RWPE1 (cell line): Measurements from ENCODE around the gene FOSB.

Experiments used
- CTCF ChIA-PET: fragments of 350-600 bp; sonication (Branson Sonifier 250); formaldehyde crosslinking; extraction: SDS; loops from one replicate; lab custom pipeline; 2021; lab: Yijun Ruan, JAX
- POLR2A ChIA-PET: fragments of 400-600 bp; formaldehyde crosslinking; extraction: SDS; loops from one replicate; lab custom pipeline; 2020; ENCODE audit warnings: antibody characterized with exemption; ENCODE audit not compliant: low non-redundant PET; lab: Yijun Ruan, JAX
- DNase-seq: peaks from one replicate; pipeline ENCODE4 v3.0.0; 2012; ENCODE audit warnings: low spot score
- H3K27ac ChIP-seq: fragments of 450-650 bp; 2 replicates; pipeline ENCODE4 v1.5.1; 2017
- TF ChIP-seq, protein P1 (sequence below): fragments of 450-650 bp; conservative IDR thresholded peaks from 2 replicates; pipeline ENCODE4 v1.5.1; 2017; ENCODE audit warnings: low read depth, mild to moderate bottlenecking

The FOSB gene

DNA sequence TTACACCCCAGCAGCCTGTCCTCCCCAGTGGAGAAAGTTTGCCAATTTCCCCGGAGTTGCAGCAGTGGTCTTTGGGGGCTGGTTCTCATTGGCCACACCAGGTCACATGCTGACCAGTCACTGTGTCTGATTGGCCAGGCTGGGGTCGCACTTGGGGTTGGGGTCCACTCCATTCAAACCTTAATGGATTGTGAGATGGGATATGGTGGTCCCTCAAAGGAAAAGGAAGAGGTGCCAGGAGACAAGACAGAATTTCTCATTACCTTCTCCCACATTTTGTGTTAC is 33.9 kb downstream of the FOSB start:
- no peak overlapping the region for H3K27ac ChIP-seq
- POLR2A ChIA-PET = no interaction called here
- no peak for DNase-seq
- TF ChIP-seq, protein P1, sequence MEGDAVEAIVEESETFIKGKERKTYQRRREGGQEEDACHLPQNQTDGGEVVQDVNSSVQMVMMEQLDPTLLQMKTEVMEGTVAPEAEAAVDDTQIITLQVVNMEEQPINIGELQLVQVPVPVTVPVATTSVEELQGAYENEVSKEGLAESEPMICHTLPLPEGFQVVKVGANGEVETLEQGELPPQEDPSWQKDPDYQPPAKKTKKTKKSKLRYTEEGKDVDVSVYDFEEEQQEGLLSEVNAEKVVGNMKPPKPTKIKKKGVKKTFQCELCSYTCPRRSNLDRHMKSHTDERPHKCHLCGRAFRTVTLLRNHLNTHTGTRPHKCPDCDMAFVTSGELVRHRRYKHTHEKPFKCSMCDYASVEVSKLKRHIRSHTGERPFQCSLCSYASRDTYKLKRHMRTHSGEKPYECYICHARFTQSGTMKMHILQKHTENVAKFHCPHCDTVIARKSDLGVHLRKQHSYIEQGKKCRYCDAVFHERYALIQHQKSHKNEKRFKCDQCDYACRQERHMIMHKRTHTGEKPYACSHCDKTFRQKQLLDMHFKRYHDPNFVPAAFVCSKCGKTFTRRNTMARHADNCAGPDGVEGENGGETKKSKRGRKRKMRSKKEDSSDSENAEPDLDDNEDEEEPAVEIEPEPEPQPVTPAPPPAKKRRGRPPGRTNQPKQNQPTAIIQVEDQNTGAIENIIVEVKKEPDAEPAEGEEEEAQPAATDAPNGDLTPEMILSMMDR = no peak
- CTCF ChIA-PET = interaction anchor here (0.9 kb wide), 1 partner anchor 141 kb away, joined by 6 read pairs; no protein-coding TSS in a partner anchor

DNA sequence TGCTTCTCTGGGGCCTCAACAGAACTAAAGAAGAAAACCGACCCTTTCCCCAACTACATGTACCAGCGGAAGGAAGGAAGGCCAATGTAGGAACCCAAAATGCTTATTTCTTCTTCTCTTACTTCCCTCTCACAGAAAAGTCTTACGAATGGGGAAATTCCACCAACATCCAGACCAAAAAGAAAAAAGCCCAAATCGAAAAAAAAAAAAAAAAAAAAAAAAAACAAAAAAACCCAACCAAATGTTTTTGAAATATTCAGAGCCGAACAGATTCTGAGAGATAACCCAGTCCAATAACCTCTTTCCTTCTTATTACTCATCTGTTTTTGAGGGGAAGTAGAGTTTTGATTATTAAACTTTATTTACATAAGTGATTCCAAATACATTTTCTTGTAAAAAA is 34.3 kb downstream of the FOSB start:
- ChIA-PET POLR2A (no interaction called here), CTCF (no interaction called here)
- H3K27ac ChIP-seq = no peak overlapping the region
- DNase-seq = no peak
- TF ChIP-seq, protein P1 = no peak

DNA sequence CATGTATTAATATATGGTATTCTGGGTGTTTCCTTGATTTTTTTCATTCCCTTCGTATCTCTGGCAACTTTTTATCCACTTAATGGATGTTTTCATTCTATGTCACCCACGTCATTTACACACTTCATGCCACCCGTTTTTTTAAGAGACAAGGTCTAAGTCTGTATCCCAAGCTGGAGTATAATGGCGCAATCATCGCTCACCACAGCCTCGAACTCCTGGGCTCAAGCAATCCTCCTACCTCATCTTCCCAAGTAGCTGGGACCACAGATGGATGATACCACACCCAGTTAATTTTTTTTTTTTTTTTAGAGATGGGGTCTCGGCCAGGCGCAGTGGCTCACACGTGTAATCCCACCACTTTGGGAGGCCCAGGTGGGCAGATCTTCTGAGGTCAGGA is 36.1 kb downstream of the FOSB start:
- TF ChIP-seq, protein P1 = no peak
- POLR2A ChIA-PET = no interaction called here
- CTCF ChIA-PET = interaction anchor here (0.6 to 0.7 kb wide), 2 partner anchors 25 to 65 kb away, joined by 3 read pairs; no protein-coding TSS in a partner anchor
- H3K27ac ChIP-seq = no peak overlapping the region
- no peak for DNase-seq

DNA sequence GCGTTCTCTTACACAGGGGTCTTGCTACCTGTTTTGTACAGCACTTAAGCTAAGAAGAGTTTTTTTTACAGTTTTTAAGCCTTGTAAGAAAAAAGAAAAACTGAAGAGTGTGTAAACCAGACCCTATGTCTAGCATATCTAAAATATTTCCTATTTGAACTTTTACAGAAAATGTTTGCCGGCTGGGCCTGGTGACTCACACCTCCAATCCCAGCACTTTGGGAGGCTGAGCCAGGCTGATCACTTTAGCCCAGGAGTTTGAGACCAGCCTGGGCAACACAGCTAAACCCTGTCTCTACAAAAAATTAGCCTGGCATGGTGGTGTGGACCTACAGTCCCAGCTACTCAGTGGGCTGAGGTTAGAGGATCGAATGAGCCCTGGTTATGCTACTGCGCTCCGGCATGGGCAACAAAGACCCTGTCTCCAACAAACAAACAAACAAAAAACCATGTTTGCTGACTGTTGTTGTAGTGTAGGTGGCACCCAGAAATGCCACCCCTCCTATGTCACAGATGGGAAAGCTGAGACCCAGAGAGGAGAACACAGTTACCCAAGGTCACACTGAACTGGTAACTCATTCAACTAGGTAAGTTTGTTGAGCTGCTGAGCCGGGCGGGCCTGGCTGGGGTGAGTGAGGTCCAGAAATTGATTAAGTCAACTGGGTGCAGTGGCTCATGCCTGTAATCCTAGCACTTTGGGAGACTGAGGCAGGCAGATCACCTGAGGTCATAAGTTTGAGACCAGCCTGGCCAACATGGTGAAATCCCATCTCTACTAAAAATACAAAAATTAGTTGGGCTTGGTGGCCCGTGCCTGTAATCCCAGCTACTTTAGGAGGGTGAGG is 37.6 kb downstream of the FOSB start:
- TF ChIP-seq, protein P1 = no peak
- ChIA-PET POLR2A (no interaction called here), CTCF (interaction anchor here (0.6 to 1.0 kb wide), 4 partner anchors 11 to 188 kb away, joined by 3 to 6 read pairs (median 4); no protein-coding TSS in a partner anchor)
- DNase-seq = no peak
- H3K27ac ChIP-seq = peak overlapping the region; percentile 95

- TF ChIP-seq, protein P1 = no peak
- CTCF ChIA-PET = interaction anchor here (1.0 kb wide), 1 partner anchor 11 kb away, joined by 6 read pairs; no protein-coding TSS in a partner anchor
- DNase-seq = no peak
- POLR2A ChIA-PET = no interaction called here
- peak overlapping the region; percentile 95 for H3K27ac ChIP-seq
Measured at GRCh38 chr19:45505996-45506245, 38.1 kb downstream of the FOSB start.

DNA sequence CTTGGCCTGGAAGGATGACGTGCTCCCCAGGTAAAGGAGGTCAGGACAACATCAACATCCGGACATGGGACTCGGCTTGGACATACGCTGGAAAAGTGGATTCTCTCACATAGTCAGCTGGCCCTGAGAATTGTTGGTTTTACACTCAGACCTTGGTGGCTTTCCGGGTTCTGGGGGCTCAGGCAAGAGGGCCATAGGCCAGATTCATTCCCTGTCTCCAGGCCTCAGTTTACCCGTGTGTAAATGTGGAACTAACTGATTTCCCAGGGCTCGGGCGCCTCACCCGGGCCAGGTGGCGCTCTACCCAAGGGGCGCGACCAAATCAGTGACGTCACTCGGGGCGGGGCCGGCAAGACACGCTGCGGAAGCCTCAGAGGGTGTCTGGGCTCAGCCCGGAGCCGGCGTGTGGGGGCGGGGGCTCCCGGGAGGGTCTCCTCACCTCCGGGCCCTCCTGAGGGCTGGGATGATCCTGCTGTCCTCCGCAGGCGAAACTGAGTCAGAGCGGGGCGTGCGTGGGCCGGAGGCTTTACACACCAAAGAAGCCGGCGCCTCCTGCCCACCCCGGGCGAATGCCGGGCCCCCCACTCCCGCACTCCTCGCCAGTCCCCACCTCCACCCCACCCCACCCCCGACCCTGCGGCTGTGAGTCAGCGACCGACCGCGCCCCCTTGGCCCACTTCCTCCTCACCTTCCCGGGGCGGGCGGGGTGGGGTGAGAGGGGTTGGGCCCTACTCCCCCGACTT is 38.6 kb downstream of the FOSB start:
- ChIA-PET POLR2A (no interaction called here), CTCF (interaction anchor here (1.0 kb wide), 1 partner anchor 12 kb away, joined by 6 read pairs; no protein-coding TSS in a partner anchor)
- H3K27ac ChIP-seq = peak overlapping the region; percentile 95
- TF ChIP-seq, protein P1 = peak; percentile 63
- DNase-seq = peak; percentile 95
